Breast epithelium (tissue), 4 donors: ENCODE data around the gene MAPK11. TPM values are rescaled to one million over a fixed set of nuclear protein-coding genes. Genes with fewer than 3 reads are reported as not detected.

Experiments used
- DNase-seq, 2 donors: peaks; one replicate each; pipeline ENCODE4 v3.0.0-alpha.2; 2019; ENCODE audit warnings: low spot score in 2 of 2
- H3K27ac ChIP-seq, 2 donors: fragments of 200-600 bp; sonication (generic) in 1 of 2; one replicate each; pipeline ENCODE4 v1.5.1; 2016 to 2019; ENCODE audit warnings: mild to moderate bottlenecking in 1 of 2
- H3K27me3 ChIP-seq, 2 donors: fragments of 200-600 bp; sonication (generic) in 1 of 2; one replicate each; pipeline versions ENCODE4 v1.5.1 to v1.6.0; 2017 to 2019; ENCODE audit warnings: control low read depth in 1 of 2, mild to moderate bottlenecking in 1 of 2
- H3K36me3 ChIP-seq: fragments of 200-600 bp; one replicate; pipeline ENCODE4 v1.5.1; 2019
- H3K4me1 ChIP-seq, 2 donors: fragments of 200-600 bp; sonication (generic); one replicate each; pipeline ENCODE4 v1.5.1; 2016 to 2019; ENCODE audit warnings: control low read depth in 1 of 2
- H3K4me3 ChIP-seq, 3 donors: fragments of 200-600 bp; sonication (generic); 1 replicate in 2 of 3; 2 replicates in 1 of 3; pipeline ENCODE4 v1.5.1; 2016 to 2019; ENCODE audit warnings: mild to moderate bottlenecking in 3 of 3, moderate library complexity in 2 of 3
- H3K9me3 ChIP-seq, 2 donors: fragments of 200-600 bp; sonication (generic) in 1 of 2; one replicate each; pipeline ENCODE4 v1.5.1; 2016 to 2019; ENCODE audit warnings: control low read depth in 1 of 2
- CTCF ChIP-seq, 3 donors: fragments of 450-650 bp; IDR thresholded peaks; one replicate each; pipeline ENCODE4 v1.5.1; 2016 to 2017; ENCODE audit warnings: antibody characterized with exemption in 3 of 3, mild to moderate bottlenecking in 3 of 3, moderate library complexity in 3 of 3
- POLR2A ChIP-seq: fragments of 450-650 bp; IDR thresholded peaks from one replicate; pipeline ENCODE4 v1.6.1; 2016; ENCODE audit warnings: antibody characterized with exemption, mild to moderate bottlenecking, moderate library complexity
- POLR2AphosphoS5 ChIP-seq, 3 donors: sonication (generic); formaldehyde crosslinking; IDR thresholded peaks; one replicate each; pipeline ENCODE4 v1.6.1; 2017; ENCODE audit warnings: antibody characterized with exemption in 3 of 3
- intact Hi-C: fragments of 100-400 bp; cut with DNase I; formaldehyde crosslinking; loops from one replicate; pipeline ENCODE4 v1.15.1; 2023; ENCODE audit warnings: low total_unique reads
- total RNA-seq, 3 donors: library from RNA; depleted of rRNA; stranded (reverse); fragments of >200 nt; gene quantifications; one replicate each; pipeline ENCODE4 v1.1.0, GENCODE V29; 2016

MAPK11 gene
- total RNA-seq, 3 donors from 2014 or later, result 5.7 to 16.5 (median 13.4) TPM

DNA sequence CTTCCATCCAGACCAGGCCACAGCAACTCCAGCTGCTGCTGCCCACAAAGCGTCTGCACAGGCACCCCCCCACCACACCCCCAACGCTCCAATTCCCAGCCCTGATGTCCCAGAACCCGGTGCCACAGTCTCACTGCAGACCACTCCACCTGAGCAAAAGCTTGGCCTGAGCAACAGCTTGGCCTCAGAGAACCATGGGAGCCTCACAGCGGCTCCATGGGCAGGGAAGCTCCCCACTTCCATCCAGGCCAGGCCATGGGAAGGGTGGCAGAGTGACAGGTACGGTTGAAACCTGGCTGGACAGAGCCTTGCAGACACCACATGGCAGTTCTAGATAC, 24.1 kb upstream of the MAPK11 start:
- Histone ChIP-seq H3K36me3 (no peaks in the 10 kb centered on the region), H3K27me3 (no peaks in the 10 kb centered on the region), H3K9me3 (no peaks in the 10 kb centered on the region), H3K4me3 (peak overlapping the region in 2 of 3 donors; percentile 28 to 64), H3K27ac (peak overlapping the region; percentile 92 to 96), H3K4me1 (peaks cover 34 to 38% of the 10 kb centered on the region in 2 donors)
- TF ChIP-seq CTCF (IDR thresholded peaks at IDR 0.05) (no peak), POLR2AphosphoS5 (IDR thresholded peaks at IDR 0.05) (no peak), POLR2A (no peak)
- no peak for DNase-seq
- intact Hi-C loops, result no loop called here

GRCh38 chr22:50293441-50294318, 23.5 kb upstream of the MAPK11 start:
- intact Hi-C loops, result no loop called here
- Histone ChIP-seq H3K27ac (peak overlapping the region; percentile 92 to 96), H3K9me3 (no peaks in the 10 kb centered on the region), H3K27me3 (no peaks in the 10 kb centered on the region), H3K4me3 (peak overlapping the region; percentile 21 to 64 (median 28)), H3K36me3 (no peaks in the 10 kb centered on the region), H3K4me1 (peaks cover 32 to 34% of the 10 kb centered on the region in 2 donors)
- DNase-seq, result peak; percentile 78
- no peak for TF ChIP-seq POLR2A
- TF ChIP-seq POLR2AphosphoS5 (IDR thresholded peaks at IDR 0.05), result peak in 2 of 3 donors; percentile 6 to 38
- peak; percentile 12 to 30 (median 15) for TF ChIP-seq CTCF (IDR thresholded peaks at IDR 0.05)

- H3K36me3 ChIP-seq, result no peaks in the 10 kb centered on the region
- no peaks in the 10 kb centered on the region for H3K9me3 ChIP-seq
- H3K27me3 ChIP-seq, result no peaks in the 10 kb centered on the region
- DNase-seq, result no peak
- peaks cover 32 to 33% of the 10 kb centered on the region in 2 donors for H3K4me1 ChIP-seq
- peak overlapping the region; percentile 21 to 64 (median 28) for H3K4me3 ChIP-seq
- no peak for TF ChIP-seq POLR2A
- no peak for TF ChIP-seq CTCF (IDR thresholded peaks at IDR 0.05)
- no peak for TF ChIP-seq POLR2AphosphoS5 (IDR thresholded peaks at IDR 0.05)
- intact Hi-C loops, result no loop called here
- H3K27ac ChIP-seq, result peak overlapping the region; percentile 92 to 96
Measured at GRCh38 chr22:50292643-50293440, 22.7 kb upstream of the MAPK11 start.

DNA sequence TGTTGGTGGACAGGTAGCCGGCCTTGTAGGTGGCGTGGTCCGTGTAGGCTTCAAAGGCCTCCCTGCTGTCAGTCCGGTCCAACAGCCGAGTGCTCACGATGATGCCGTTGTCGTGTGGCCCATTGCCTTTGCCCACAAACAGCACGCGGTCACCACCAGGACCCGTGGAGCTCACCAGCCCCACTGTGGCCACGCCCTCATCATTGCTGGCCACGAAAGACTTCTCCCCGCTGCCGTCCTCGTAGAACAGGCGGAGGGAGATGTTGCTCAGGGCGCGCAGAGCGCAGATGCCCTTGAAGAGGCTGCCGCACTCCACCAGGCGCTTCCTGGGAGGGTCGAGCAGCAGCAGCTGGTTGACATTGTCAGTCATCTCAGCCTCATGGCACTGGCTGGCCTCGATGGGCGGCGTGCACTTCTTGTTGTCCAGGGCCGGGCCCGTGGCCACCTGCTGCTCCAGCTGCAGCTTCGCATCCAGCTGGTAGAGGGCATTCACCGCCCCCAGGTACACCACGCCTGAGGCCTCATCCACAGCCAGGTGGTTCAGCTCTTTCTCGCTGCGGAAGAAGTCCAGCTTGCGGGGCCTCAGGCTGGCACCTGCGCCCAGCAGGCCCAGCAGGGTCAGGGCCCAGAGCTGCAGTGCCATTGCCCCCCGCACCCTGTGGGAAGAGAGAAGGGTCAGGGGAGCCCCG, 19.9 kb upstream of the MAPK11 start:
- no peak for DNase-seq
- Histone ChIP-seq H3K27ac (no peak overlapping the region), H3K4me1 (peaks cover 17 to 21% of the 10 kb centered on the region in 2 donors), H3K36me3 (no peaks in the 10 kb centered on the region), H3K27me3 (no peaks in the 10 kb centered on the region), H3K4me3 (no peak overlapping the region), H3K9me3 (no peaks in the 10 kb centered on the region)
- intact Hi-C loops, result no loop called here
- TF ChIP-seq POLR2A, result no peak
- no peak for TF ChIP-seq POLR2AphosphoS5 (IDR thresholded peaks at IDR 0.05)
- no peak for TF ChIP-seq CTCF (IDR thresholded peaks at IDR 0.05)
